8988T (cell line): ENCODE measurements around the gene IFRD2.
"Not testable (repeated sequence)": the region's sequence is repeated elsewhere in the genome, so short reads cannot be mapped to it uniquely, and the experiment has no call there.

Experiments
- DNase-seq: peaks from one replicate; pipeline ENCODE4 v3.0.0; 2011

The IFRD2 gene

GRCh38 chr3:50244813-50245212 lies 47.4 kb downstream of the IFRD2 start:
- DNase-seq, result not testable (repeated sequence)

- DNase-seq, result no peak
Observed at GRCh38 chr3:50243543-50243895, 48.7 kb downstream of the IFRD2 start.

- DNase-seq, result no peak
Observed at GRCh38 chr3:50242851-50243542, 49.2 kb downstream of the IFRD2 start.

GRCh38 chr3:50242381-50242770 lies 49.9 kb downstream of the IFRD2 start:
- DNase-seq, result no peak

GRCh38 chr3:50241713-50242380 lies 50.4 kb downstream of the IFRD2 start:
- no peak for DNase-seq

- no peak for DNase-seq
Observed at GRCh38 chr3:50241163-50241562, 51.1 kb downstream of the IFRD2 start.

- no peak for DNase-seq
Observed at GRCh38 chr3:50239649-50240048, 52.6 kb downstream of the IFRD2 start.

GRCh38 chr3:50238549-50239026 lies 53.6 kb downstream of the IFRD2 start:
- no peak for DNase-seq

GRCh38 chr3:50237754-50238548 lies 54.3 kb downstream of the IFRD2 start:
- peak; percentile 95 for DNase-seq
